HL-60 (cell line): ENCODE measurements around the gene DNAH6.

ENCODE experiments used
- DNase-seq, 2 experiments: peaks; one replicate each; pipeline ENCODE4 v3.0.0-alpha.2; 2010 to 2020; ENCODE audit warnings: low read depth in 1 of 2, low spot score in 1 of 2
- H3K27ac ChIP-seq: fragments of 250-450 bp; sonication (Bioruptor Pico); replicated peaks from 2 replicates; pipeline ENCODE4 v1.5.1; 2020; ENCODE audit warnings: mild to moderate bottlenecking, moderate library complexity
- H3K27me3 ChIP-seq: fragments of 250-450 bp; sonication (Bioruptor Pico); 2 replicates; pipeline ENCODE4 v1.5.1; 2021; ENCODE audit warnings: mild to moderate bottlenecking, moderate library complexity; ENCODE audit not compliant: insufficient read depth, poor library complexity, severe bottlenecking
- H3K4me3 ChIP-seq: replicated peaks from 2 replicates; pipeline ENCODE4 v1.5.1; 2011; ENCODE audit warnings: mild to moderate bottlenecking, control low read depth, low read length; ENCODE audit not compliant: insufficient read depth
- GABPA ChIP-seq: IDR thresholded peaks from 2 replicates; pipeline ENCODE4 v1.6.1; 2012; ENCODE audit warnings: low read depth
- POLR2AphosphoS5 ChIP-seq: IDR thresholded peaks from 2 replicates; pipeline ENCODE4 v1.6.1; 2012; ENCODE audit warnings: low read depth
- SPI1 ChIP-seq: IDR thresholded peaks from 2 replicates; pipeline ENCODE4 v1.6.1; 2012; ENCODE audit warnings: low read depth, mild to moderate bottlenecking, borderline replicate concordance
- TF ChIP-seq, protein P1 (sequence below): IDR thresholded peaks from 2 replicates; pipeline ENCODE4 v1.6.1; 2012; ENCODE audit warnings: low read depth; ENCODE audit not compliant: insufficient replicate concordance
- TF ChIP-seq, protein P2 (sequence below): IDR thresholded peaks from one replicate; pipeline ENCODE4 v1.5.1; 2011; ENCODE audit warnings: low read length, control low read depth, inconsistent platforms; ENCODE audit not compliant: insufficient read depth

Gene DNAH6

DNA sequence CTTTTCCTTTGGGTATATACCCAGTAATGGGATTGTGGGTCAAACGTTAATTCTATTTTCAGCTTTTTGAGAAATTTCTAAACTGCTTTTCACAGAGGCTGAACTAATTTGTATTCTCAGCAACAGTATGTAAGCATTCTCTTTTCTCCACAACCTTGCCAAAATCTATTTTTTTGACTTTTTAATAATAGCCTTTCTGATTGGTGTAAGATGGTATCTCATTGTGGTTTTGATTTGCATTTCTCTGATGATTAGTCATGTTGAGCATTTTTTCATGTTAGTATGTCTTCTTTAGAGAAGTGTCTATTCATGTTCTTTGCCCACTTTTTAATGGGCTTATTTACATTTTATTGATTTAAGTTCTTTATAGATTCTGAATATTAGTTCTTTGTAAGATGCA lies 219.1 kb downstream of the DNAH6 start:
- TF ChIP-seq SPI1 (no peak), GABPA (no peak), POLR2AphosphoS5 (no peak)
- TF ChIP-seq, protein P1, sequence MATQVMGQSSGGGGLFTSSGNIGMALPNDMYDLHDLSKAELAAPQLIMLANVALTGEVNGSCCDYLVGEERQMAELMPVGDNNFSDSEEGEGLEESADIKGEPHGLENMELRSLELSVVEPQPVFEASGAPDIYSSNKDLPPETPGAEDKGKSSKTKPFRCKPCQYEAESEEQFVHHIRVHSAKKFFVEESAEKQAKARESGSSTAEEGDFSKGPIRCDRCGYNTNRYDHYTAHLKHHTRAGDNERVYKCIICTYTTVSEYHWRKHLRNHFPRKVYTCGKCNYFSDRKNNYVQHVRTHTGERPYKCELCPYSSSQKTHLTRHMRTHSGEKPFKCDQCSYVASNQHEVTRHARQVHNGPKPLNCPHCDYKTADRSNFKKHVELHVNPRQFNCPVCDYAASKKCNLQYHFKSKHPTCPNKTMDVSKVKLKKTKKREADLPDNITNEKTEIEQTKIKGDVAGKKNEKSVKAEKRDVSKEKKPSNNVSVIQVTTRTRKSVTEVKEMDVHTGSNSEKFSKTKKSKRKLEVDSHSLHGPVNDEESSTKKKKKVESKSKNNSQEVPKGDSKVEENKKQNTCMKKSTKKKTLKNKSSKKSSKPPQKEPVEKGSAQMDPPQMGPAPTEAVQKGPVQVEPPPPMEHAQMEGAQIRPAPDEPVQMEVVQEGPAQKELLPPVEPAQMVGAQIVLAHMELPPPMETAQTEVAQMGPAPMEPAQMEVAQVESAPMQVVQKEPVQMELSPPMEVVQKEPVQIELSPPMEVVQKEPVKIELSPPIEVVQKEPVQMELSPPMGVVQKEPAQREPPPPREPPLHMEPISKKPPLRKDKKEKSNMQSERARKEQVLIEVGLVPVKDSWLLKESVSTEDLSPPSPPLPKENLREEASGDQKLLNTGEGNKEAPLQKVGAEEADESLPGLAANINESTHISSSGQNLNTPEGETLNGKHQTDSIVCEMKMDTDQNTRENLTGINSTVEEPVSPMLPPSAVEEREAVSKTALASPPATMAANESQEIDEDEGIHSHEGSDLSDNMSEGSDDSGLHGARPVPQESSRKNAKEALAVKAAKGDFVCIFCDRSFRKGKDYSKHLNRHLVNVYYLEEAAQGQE = no peak
- TF ChIP-seq, protein P2, sequence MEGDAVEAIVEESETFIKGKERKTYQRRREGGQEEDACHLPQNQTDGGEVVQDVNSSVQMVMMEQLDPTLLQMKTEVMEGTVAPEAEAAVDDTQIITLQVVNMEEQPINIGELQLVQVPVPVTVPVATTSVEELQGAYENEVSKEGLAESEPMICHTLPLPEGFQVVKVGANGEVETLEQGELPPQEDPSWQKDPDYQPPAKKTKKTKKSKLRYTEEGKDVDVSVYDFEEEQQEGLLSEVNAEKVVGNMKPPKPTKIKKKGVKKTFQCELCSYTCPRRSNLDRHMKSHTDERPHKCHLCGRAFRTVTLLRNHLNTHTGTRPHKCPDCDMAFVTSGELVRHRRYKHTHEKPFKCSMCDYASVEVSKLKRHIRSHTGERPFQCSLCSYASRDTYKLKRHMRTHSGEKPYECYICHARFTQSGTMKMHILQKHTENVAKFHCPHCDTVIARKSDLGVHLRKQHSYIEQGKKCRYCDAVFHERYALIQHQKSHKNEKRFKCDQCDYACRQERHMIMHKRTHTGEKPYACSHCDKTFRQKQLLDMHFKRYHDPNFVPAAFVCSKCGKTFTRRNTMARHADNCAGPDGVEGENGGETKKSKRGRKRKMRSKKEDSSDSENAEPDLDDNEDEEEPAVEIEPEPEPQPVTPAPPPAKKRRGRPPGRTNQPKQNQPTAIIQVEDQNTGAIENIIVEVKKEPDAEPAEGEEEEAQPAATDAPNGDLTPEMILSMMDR = no peak
- Histone ChIP-seq H3K27me3 (no peaks in the 10 kb centered on the region), H3K4me3 (no peak overlapping the region), H3K27ac (no peak overlapping the region)
- DNase-seq = no peak

DNA sequence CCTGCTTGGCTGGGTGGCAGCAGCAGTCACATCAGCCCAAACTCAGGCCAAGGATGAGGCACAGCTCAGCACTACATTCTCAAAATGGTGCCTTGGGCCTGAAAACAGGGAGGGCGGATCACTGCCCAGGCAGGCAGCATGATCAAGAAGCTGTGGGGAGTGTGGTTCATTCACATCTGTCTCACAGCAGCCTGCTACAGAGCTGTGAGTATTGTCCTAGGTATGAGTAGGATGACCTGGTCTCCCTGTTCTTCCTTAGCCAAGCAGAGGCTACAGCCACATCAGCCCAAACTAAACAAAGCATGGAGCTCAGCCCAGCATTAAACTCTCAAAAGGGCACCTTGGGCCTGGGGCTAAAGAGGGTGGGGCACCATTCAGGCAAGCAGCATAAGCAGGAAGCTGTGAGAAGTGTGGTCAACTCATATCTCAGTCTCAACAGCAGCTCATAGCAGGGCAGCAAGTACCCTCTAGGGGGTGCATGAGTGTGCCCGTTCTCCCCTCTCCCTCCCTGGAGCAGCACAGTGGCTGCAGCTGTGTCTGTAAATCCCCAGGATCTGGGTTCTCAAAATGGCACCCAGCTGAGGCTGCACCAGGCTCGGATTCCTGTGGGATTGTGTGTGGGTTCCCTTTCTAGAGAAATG lies 225.0 kb downstream of the DNAH6 start:
- Histone ChIP-seq H3K27me3 (no peaks in the 10 kb centered on the region), H3K27ac (no peak overlapping the region), H3K4me3 (no peak overlapping the region)
- no peak for TF ChIP-seq SPI1
- TF ChIP-seq, protein P2 = peak; percentile 42
- DNase-seq = peak in 1 of 2 experiments; percentile 32

DNA sequence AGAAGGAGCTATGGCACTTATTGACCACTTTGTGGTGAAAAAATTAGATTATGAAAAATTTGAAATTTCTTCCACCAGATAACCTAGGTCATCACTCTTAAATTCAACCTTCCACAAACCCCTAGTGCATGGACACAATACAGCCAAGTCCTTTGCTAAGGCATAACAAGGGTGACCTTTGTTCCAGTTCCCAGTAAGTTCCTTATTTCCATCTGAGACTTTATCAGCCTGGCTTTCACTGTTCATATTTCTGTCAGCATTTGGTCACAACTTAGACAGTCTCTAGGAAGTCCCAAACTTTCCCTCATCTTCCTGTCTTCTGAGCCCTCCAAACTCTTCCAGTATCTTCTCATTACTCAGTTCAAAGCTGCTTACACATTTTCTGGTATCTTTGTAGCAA lies 232.0 kb downstream of the DNAH6 start:
- Histone ChIP-seq H3K27me3 (peaks cover 2% of the 10 kb centered on the region), H3K4me3 (no peak overlapping the region), H3K27ac (no peak overlapping the region)
- TF ChIP-seq, protein P1 = no peak
- TF ChIP-seq SPI1 (no peak), GABPA (no peak), POLR2AphosphoS5 (no peak)
- TF ChIP-seq, protein P2 = no peak
- DNase-seq = no peak

DNA sequence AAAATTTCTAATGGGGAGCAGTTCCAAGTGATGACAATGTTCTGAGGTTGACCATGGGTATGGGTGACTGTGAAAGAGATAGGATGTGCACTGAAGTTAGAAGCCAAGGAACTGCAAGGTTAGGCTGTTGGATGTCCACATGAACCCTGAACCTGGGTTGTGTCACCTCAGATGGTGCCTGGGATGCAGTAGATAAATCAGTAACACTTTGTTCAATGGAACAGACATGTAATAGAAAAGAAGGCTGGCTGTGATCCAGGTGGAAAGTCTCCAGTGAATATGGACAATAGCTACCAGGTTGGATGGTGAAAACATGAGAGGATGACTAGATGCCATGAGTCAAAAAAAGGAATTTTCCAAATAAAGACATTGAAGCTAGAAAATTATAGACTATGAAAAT lies 233.1 kb downstream of the DNAH6 start:
- H3K27ac ChIP-seq = no peak overlapping the region
- TF ChIP-seq, protein P1 = no peak
- TF ChIP-seq SPI1 = no peak
- no peak for TF ChIP-seq GABPA
- TF ChIP-seq POLR2AphosphoS5 = no peak
- TF ChIP-seq, protein P2 = no peak
- H3K4me3 ChIP-seq = no peak overlapping the region
- DNase-seq = no peak
- peaks cover 2% of the 10 kb centered on the region for H3K27me3 ChIP-seq
